ENCODE results near the gene ACTN1. TPM values are rescaled to one million over a fixed set of nuclear protein-coding genes. Genes with fewer than 3 reads are reported as not detected.

ACTN1 gene
- total RNA-seq, 1 experiment from 2014 or later: 169 TPM

GRCh38 chr14:68932231-68932630 lies 46.9 kb downstream of the ACTN1 start:
- H3K36me3 ChIP-seq (replicated peaks; ENCODE audit: control insufficient read depth, insufficient read depth, low read length): no peaks in the 10 kb centered on the region
- DNase-seq: no peak
- no peak overlapping the region for H3K4me3 ChIP-seq (ENCODE audit: insufficient read depth, low read depth, low read length)
- no peaks in the 10 kb centered on the region for H3K27me3 ChIP-seq (ENCODE audit: control insufficient read depth, insufficient read depth, low read length)

- Histone ChIP-seq H3K4me3 (ENCODE audit: insufficient read depth, low read depth, low read length) (no peak overlapping the region), H3K36me3 (replicated peaks; ENCODE audit: control insufficient read depth, insufficient read depth, low read length) (no peaks in the 10 kb centered on the region), H3K27me3 (ENCODE audit: control insufficient read depth, insufficient read depth, low read length) (no peaks in the 10 kb centered on the region)
- no peak for DNase-seq
These were observed 47.5 kb downstream of the ACTN1 start for GRCh38 chr14:68931474-68932051.

- H3K4me3 ChIP-seq (ENCODE audit: insufficient read depth, low read depth, low read length): no peak overlapping the region
- H3K36me3 ChIP-seq (replicated peaks; ENCODE audit: control insufficient read depth, insufficient read depth, low read length): no peaks in the 10 kb centered on the region
- DNase-seq: no peak
- no peaks in the 10 kb centered on the region for H3K27me3 ChIP-seq (ENCODE audit: control insufficient read depth, insufficient read depth, low read length)
These were observed 48.0 kb downstream of the ACTN1 start for GRCh38 chr14:68931063-68931462.

- Histone ChIP-seq H3K4me3 (ENCODE audit: insufficient read depth, low read depth, low read length) (no peak overlapping the region), H3K36me3 (replicated peaks; ENCODE audit: control insufficient read depth, insufficient read depth, low read length) (no peaks in the 10 kb centered on the region; the same call in 1 of the 2 replicates), H3K27me3 (ENCODE audit: control insufficient read depth, insufficient read depth, low read length) (no peaks in the 10 kb centered on the region)
- DNase-seq: no peak
These were observed 49.3 kb downstream of the ACTN1 start for GRCh38 chr14:68929623-68930307.

- Histone ChIP-seq H3K27me3 (ENCODE audit: control insufficient read depth, insufficient read depth, low read length) (no peaks in the 10 kb centered on the region), H3K36me3 (replicated peaks; ENCODE audit: control insufficient read depth, insufficient read depth, low read length) (no peaks in the 10 kb centered on the region; the same call in 1 of the 2 replicates), H3K4me3 (ENCODE audit: insufficient read depth, low read depth, low read length) (no peak overlapping the region)
- DNase-seq: no peak
These were observed 50.1 kb downstream of the ACTN1 start for GRCh38 chr14:68928770-68929550.

GRCh38 chr14:68927956-68928675 lies 51.0 kb downstream of the ACTN1 start:
- DNase-seq: no peak
- Histone ChIP-seq H3K27me3 (ENCODE audit: control insufficient read depth, insufficient read depth, low read length) (no peaks in the 10 kb centered on the region), H3K36me3 (replicated peaks; ENCODE audit: control insufficient read depth, insufficient read depth, low read length) (no peaks in the 10 kb centered on the region; the same call in 1 of the 2 replicates), H3K4me3 (ENCODE audit: insufficient read depth, low read depth, low read length) (no peak overlapping the region)

GRCh38 chr14:68927089-68927488 lies 52.0 kb downstream of the ACTN1 start:
- H3K36me3 ChIP-seq (replicated peaks; ENCODE audit: control insufficient read depth, insufficient read depth, low read length): no peaks in the 10 kb centered on the region; the same call in 1 of the 2 replicates
- no peak for DNase-seq
- no peaks in the 10 kb centered on the region for H3K27me3 ChIP-seq (ENCODE audit: control insufficient read depth, insufficient read depth, low read length)
- no peak overlapping the region for H3K4me3 ChIP-seq (ENCODE audit: insufficient read depth, low read depth, low read length)

- Histone ChIP-seq H3K27me3 (ENCODE audit: control insufficient read depth, insufficient read depth, low read length) (no peaks in the 10 kb centered on the region), H3K36me3 (replicated peaks; ENCODE audit: control insufficient read depth, insufficient read depth, low read length) (no peaks in the 10 kb centered on the region; the same call in 1 of the 2 replicates), H3K4me3 (ENCODE audit: insufficient read depth, low read depth, low read length) (no peak overlapping the region)
- DNase-seq: peak; percentile 66
These were observed 52.9 kb downstream of the ACTN1 start for GRCh38 chr14:68926236-68926635.

- no peaks in the 10 kb centered on the region for H3K27me3 ChIP-seq (ENCODE audit: control insufficient read depth, insufficient read depth, low read length)
- no peak for DNase-seq
- no peak overlapping the region for H3K4me3 ChIP-seq (ENCODE audit: insufficient read depth, low read depth, low read length)
- H3K36me3 ChIP-seq (replicated peaks; ENCODE audit: control insufficient read depth, insufficient read depth, low read length): peaks cover 8% of the 10 kb centered on the region
These were observed 53.7 kb downstream of the ACTN1 start for GRCh38 chr14:68925373-68925772.

GRCh38 chr14:68924186-68925158 lies 54.6 kb downstream of the ACTN1 start:
- H3K36me3 ChIP-seq (replicated peaks; ENCODE audit: control insufficient read depth, insufficient read depth, low read length): peaks cover 16% of the 10 kb centered on the region
- no peaks in the 10 kb centered on the region for H3K27me3 ChIP-seq (ENCODE audit: control insufficient read depth, insufficient read depth, low read length)
- DNase-seq: no peak
- H3K4me3 ChIP-seq (ENCODE audit: insufficient read depth, low read depth, low read length): no peak overlapping the region

GRCh38 chr14:68922886-68923285 lies 56.2 kb downstream of the ACTN1 start:
- no peak overlapping the region for H3K4me3 ChIP-seq (ENCODE audit: insufficient read depth, low read depth, low read length)
- no peaks in the 10 kb centered on the region for H3K27me3 ChIP-seq (ENCODE audit: control insufficient read depth, insufficient read depth, low read length)
- peaks cover 16% of the 10 kb centered on the region for H3K36me3 ChIP-seq (replicated peaks; ENCODE audit: control insufficient read depth, insufficient read depth, low read length)
- DNase-seq: no peak

- no peaks in the 10 kb centered on the region for H3K27me3 ChIP-seq (ENCODE audit: control insufficient read depth, insufficient read depth, low read length)
- H3K36me3 ChIP-seq (replicated peaks; ENCODE audit: control insufficient read depth, insufficient read depth, low read length): peaks cover 16% of the 10 kb centered on the region
- DNase-seq: no peak
- H3K4me3 ChIP-seq (ENCODE audit: insufficient read depth, low read depth, low read length): no peak overlapping the region
These were observed 56.9 kb downstream of the ACTN1 start for GRCh38 chr14:68922201-68922621.

- peak; percentile 77 for DNase-seq
- no peaks in the 10 kb centered on the region for H3K27me3 ChIP-seq (ENCODE audit: control insufficient read depth, insufficient read depth, low read length)
- no peak overlapping the region for H3K4me3 ChIP-seq (ENCODE audit: insufficient read depth, low read depth, low read length)
- peaks cover 16% of the 10 kb centered on the region for H3K36me3 ChIP-seq (replicated peaks; ENCODE audit: control insufficient read depth, insufficient read depth, low read length)
These were observed 57.4 kb downstream of the ACTN1 start for GRCh38 chr14:68921666-68922065.
